Fibroblast of pulmonary artery (primary cell): ENCODE measurements around the gene DPP4.
"Not testable (repeated sequence)": the region's sequence is repeated elsewhere in the genome, so short reads cannot be mapped to it uniquely, and the experiment has no call there.

Experiments used
- DNase-seq: peaks from one replicate; pipeline ENCODE4 v3.0.0-alpha.2; 2010; ENCODE audit warnings: low read depth
- H3K4me3 ChIP-seq: replicated peaks from 2 replicates; pipeline ENCODE4 v1.5.1; 2011; ENCODE audit warnings: low read depth, mild to moderate bottlenecking, control low read depth, low read length, moderate library complexity
- CTCF ChIP-seq: IDR thresholded peaks from 2 replicates; pipeline ENCODE4 v1.5.1; 2011; ENCODE audit warnings: mild to moderate bottlenecking, control low read depth, low read length, inconsistent platforms; ENCODE audit errors: missing control alignments

The DPP4 gene

GRCh38 chr2:162050513-162050961 is 23.5 kb downstream of the DPP4 start:
- no peak for TF ChIP-seq CTCF
- H3K4me3 ChIP-seq: no peak overlapping the region
- no peak for DNase-seq

GRCh38 chr2:162049089-162049488 is 24.9 kb downstream of the DPP4 start:
- DNase-seq, H3K4me3 ChIP-seq: not testable (repeated sequence)

GRCh38 chr2:162044586-162044985 is 29.4 kb downstream of the DPP4 start:
- no peak overlapping the region for H3K4me3 ChIP-seq
- DNase-seq: no peak
- TF ChIP-seq CTCF: no peak

GRCh38 chr2:162043132-162043531 is 30.9 kb downstream of the DPP4 start:
- no peak for TF ChIP-seq CTCF
- H3K4me3 ChIP-seq: no peak overlapping the region
- no peak for DNase-seq

- no peak for TF ChIP-seq CTCF
- DNase-seq: no peak
- H3K4me3 ChIP-seq: no peak overlapping the region
These were observed 32.5 kb downstream of the DPP4 start for GRCh38 chr2:162041485-162041884.

GRCh38 chr2:162038725-162039124 is 35.3 kb downstream of the DPP4 start:
- no peak for DNase-seq
- no peak for TF ChIP-seq CTCF
- H3K4me3 ChIP-seq: no peak overlapping the region

- no peak for DNase-seq
- no peak overlapping the region for H3K4me3 ChIP-seq
- no peak for TF ChIP-seq CTCF
These were observed 36.1 kb downstream of the DPP4 start for GRCh38 chr2:162037886-162038285.
